ENCODE measurements around the gene MED14.
"Not testable (repeated sequence)": the region's sequence is repeated elsewhere in the genome, so short reads cannot be mapped to it uniquely, and the experiment has no call there.

The MED14 gene

GRCh38 chrX:40735325-40736169, at the start of gene MED14:
Gene MED14 (minus strand): TSS chrX:40735542. CDS start chrX:40735412, 130 bp downstream.
- DNase-seq (ENCODE audit: low read depth, low spot score) = peak; percentile 41

GRCh38 chrX:40784516-40785151, 49.3 kb upstream of the MED14 start:
- no peak for DNase-seq (ENCODE audit: low read depth, low spot score)

- DNase-seq (ENCODE audit: low read depth, low spot score) = not testable (repeated sequence)
Measured at GRCh38 chrX:40782644-40783259, 47.4 kb upstream of the MED14 start.

DNA sequence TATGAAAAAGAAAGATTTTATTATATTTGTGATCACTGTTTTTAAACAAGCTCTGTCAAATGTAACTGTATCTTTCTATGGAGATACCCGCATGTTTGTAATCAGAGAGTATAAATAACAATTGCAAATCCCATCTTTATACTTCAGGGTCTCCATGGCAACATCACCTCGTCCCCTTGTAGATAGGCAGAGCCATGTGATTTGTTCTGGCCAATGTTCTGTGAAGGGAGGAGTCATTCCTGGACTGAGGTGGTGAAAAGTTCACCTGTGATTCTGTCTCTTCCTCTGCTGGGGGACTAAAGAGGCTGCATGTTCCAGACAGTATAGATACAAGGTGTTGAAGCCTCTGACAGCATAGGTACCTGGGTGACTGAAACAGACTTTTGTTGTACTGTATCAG, 45.6 kb upstream of the MED14 start:
- DNase-seq (ENCODE audit: low read depth, low spot score) = no peak

GRCh38 chrX:40780082-40780481, 44.7 kb upstream of the MED14 start:
- no peak for DNase-seq (ENCODE audit: low read depth, low spot score)

DNA sequence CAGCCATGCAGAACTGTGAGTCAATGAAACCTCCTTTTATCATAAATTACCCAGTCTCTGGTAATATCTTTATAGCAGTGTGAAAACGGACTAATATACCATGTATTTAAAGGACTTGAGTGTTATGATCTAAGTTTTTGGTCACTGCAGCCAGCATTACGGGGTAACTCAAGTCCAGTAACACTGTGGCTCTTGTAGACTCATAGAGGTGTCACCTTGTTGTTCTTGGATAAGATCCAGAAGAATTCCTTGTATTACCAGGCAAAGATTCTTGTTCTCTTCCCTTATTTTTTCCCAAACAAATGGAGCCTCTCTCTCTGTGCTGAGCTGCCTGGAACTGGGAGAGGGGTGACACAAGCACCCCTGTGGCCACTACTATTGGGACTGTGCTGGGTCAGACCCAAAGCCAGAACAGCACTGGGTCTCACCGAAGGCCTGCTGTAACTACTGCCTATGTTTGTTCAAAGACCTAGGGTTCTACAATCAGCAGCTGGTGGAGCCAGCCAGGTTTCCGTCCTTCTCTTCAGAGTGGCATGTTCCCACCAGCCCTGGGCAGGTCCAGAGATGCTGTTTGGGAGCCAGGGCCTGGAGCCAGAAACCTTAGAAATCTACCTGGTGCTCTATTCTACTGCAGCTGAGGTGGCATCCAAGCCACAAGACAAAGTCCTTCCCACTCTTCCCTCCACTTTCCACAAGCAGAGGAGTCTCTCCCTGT, 43.7 kb upstream of the MED14 start:
- DNase-seq (ENCODE audit: low read depth, low spot score) = no peak

DNA sequence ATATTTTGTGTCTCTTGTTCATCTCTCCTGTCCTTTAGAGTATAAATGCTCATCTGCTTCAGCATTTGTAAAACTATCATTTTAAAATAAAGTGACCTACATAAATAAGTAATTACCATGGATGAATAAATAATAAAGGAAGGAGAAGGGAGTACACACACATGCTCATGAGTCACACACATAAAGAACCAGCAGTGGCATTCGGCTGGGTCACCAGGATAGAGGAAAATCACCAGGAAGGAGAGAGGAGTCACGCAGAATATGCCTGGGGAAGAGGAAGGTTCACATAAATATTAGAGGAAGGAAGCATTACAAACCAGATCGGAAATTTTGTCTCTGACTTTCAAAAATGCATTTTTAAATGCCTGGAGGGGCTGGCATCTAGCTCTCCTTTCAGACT, 38.5 kb upstream of the MED14 start:
- no peak for DNase-seq (ENCODE audit: low read depth, low spot score)

GRCh38 chrX:40773188-40773587, 37.8 kb upstream of the MED14 start:
- no peak for DNase-seq (ENCODE audit: low read depth, low spot score)

DNA sequence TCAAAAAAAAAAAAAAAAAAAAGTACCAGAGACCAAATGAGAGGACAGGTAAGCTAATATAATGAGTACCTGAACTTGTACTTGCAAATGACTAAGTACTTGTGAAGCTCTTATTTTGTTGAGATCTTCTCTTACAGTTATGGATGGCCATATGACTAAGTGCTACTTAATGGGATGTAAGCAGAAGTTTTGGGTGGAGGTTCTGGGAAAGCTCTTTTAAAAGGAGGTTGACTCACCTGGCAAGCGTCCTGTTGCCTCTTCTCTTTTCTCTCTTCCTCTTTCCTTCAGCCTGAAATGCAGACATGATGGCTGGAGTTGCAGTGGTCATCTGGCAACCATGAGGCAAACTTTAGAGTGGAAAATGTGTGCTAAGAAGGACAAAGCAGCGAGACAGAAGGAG, 36.9 kb upstream of the MED14 start:
- DNase-seq (ENCODE audit: low read depth, low spot score) = no peak

GRCh38 chrX:40761762-40762161, 26.4 kb upstream of the MED14 start:
- DNase-seq (ENCODE audit: low read depth, low spot score) = no peak

GRCh38 chrX:40759374-40759773, 24.0 kb upstream of the MED14 start:
- no peak for DNase-seq (ENCODE audit: low read depth, low spot score)

GRCh38 chrX:40757058-40757457, 21.7 kb upstream of the MED14 start:
- no peak for DNase-seq (ENCODE audit: low read depth, low spot score)

DNA sequence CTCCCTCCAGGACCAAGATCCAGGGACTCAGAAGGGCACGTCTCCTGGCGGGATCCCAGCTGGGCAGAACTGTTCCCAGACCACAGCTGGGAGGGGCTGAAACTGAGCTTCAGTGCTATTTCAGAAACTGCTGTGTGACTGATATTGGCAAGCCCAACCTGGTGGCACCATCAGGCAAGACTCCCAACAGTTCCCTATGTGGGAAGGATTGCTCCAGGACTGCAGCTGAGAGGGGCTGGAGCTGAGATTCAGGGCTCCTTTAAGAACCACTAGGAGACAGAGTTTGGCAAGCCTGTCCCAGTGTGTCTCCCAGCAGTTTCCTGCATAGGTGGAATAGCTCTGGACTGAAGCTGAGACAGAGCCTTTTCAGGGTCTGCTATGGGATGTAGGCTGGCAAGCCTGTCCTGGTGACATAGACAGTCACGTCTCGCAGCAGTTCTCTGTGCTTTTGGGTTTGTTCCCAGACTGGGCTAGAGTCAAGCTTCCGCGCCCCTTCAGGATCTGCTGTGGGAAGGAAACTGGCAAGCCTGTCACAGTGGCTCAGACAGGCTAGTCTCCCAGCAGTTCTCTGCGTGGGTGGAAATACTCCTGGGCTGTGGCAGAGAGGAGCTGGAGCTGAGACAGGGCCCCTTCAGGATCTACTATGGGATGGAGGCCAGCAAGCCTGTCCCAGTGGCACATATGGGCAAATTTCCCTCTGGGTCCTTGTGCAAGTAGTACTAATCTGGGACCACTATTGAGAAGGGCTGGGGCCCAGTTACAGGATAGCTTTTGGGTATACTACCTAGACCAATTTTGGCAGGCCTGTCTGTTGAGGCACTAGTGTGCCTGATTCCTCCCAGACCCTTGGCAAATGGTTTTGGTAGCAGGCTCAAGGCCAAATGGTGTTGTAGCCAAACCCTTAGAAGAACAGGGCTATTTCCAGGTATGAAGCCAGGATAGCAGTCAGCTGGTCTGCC, 20.2 kb upstream of the MED14 start:
- DNase-seq (ENCODE audit: low read depth, low spot score) = no peak

GRCh38 chrX:40749681-40750494, 14.5 kb upstream of the MED14 start:
- no peak for DNase-seq (ENCODE audit: low read depth, low spot score)

DNA sequence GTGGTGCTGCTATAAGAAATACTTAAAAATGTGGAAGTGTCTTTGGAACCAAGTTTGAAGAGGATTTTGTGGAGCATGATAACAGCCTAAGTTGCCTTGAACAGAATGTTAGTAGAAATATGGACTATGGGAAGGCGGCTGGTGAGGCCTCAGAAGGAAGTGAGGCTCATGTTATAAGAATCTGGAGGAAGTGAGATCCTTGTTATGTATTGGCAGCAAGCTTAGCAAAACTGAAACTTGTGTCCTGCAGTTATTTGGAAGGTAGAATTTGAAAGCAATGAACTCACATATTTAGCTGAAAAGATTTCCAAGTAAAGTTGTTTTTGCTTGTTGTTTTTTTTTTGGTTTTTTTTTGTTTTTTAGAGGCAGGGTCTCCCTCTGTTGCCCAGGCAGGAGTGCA, 13.6 kb upstream of the MED14 start:
- no peak for DNase-seq (ENCODE audit: low read depth, low spot score)

DNA sequence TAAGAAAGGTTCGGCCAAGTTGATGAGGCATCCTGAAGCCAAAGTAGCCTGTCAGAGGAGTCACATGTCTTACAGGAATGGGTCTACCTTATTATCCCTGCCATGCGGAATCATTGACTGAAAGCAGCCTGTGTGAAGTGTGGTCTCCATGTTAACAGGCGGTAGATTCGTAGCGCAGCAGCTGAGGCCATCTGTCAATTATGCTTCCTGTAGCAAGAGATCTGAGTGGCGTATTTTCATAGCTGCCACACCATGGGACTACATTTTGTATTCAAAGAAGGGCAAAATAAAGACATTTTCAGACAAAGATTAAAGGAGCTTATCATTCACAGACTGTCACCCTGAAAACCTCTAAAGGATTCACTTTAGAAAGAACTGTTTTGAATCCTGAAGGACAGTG, 11.2 kb upstream of the MED14 start:
- no peak for DNase-seq (ENCODE audit: low read depth, low spot score)

GRCh38 chrX:40736170-40736505, 796 bp upstream of the MED14 start:
- DNase-seq (ENCODE audit: low read depth, low spot score) = no peak

DNA sequence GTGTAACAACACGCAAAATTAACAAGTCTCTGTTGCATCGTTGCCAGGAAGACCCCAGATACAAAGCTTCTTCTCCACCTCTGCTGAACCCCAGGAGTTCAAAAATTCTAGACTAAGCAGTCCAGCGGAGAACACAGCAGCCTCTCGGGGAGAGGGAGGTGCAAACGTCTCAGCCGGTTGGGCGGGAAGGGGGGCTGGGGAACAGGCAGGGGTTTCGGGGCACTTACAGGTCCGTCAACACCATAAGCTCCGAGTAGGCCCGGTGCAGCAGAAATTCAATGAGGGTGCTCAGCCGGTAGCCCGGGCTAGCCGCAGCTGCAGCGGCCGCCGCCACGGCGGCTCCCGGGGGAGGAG, 394 bp downstream of the MED14 start:
- DNase-seq (ENCODE audit: low read depth, low spot score) = no peak

DNA sequence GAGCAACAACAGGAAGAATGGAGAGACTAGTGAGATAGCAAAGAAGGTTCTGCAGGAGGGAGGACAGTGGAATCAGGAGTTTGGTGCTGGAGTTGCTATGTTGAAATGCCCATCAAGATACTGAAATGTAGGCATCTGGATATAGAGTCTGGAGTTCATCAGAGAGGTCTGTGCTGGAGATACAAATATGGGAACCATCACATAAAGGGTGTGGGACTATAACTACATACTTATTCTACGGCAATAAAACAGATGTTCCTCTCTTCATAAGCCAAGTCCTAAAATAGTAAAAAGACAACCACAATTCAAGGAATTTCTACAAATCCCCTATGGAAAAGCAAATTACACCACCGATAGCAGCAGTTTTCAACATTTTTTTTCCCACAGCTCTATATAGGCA, 1.6 kb downstream of the MED14 start:
- DNase-seq (ENCODE audit: low read depth, low spot score) = no peak

DNA sequence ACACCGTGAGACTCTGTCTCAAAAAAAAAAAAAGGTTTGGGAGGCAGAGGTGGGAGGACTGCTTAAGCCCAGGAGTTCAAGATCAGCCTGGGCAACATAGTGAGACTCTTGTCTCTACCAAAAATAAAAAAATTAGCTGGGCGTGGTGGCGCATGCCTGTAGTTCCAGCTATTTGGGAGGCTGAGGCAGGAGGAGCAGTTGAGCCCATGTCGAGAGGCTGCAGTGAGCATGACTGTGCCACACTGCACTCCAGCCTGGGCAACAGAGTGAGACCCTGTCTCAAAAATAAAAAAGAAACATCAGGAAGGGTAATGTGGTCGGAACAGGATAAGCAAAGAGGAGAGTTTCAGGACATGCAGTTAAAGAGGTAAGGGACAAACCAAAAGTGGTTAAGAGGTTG, 2.8 kb downstream of the MED14 start:
- DNase-seq (ENCODE audit: low read depth, low spot score) = not testable (repeated sequence)

All from smooth muscle cell of the brain vasculature (primary cell).